HepG2 (cell line): ENCODE results near the gene HEATR1. TPM values are rescaled to one million over a fixed set of nuclear protein-coding genes. Genes with fewer than 3 reads are reported as not detected.

Experiments used
- AKAP8 ChIP-seq: sonication (generic); formaldehyde crosslinking; IDR thresholded peaks from 2 replicates; pipeline ENCODE4 v1.5.1; 2020; ENCODE audit warnings: mild to moderate bottlenecking, missing genetic modification reagents
- ARNTL ChIP-seq: sonication (generic); formaldehyde crosslinking; IDR thresholded peaks from 2 replicates; pipeline ENCODE4 v1.4.0; 2020; ENCODE audit warnings: mild to moderate bottlenecking, missing genetic modification reagents
- CBX5 ChIP-seq: sonication (generic); formaldehyde crosslinking; IDR thresholded peaks from 2 replicates; pipeline ENCODE4 v1.4.0; 2020; ENCODE audit warnings: missing genetic modification reagents, borderline replicate concordance
- FOXA3 ChIP-seq: IDR thresholded peaks from 2 replicates; pipeline ENCODE4 v1.6.1; 2016; ENCODE audit warnings: missing genetic modification reagents, missing compliant biosample characterization
- GRHL1 ChIP-seq: sonication (generic); formaldehyde crosslinking; conservative IDR thresholded peaks from 2 replicates; pipeline ENCODE4 v1.8.0; 2022; ENCODE audit warnings: missing genetic modification reagents
- GZF1 ChIP-seq: sonication (generic); formaldehyde crosslinking; IDR thresholded peaks from 2 replicates; pipeline ENCODE4 v1.5.1; 2020; ENCODE audit warnings: mild to moderate bottlenecking, missing genetic modification reagents
- HMGA1 ChIP-seq: sonication (generic); formaldehyde crosslinking; conservative IDR thresholded peaks from 2 replicates; pipeline ENCODE4 v1.4.0; 2020; ENCODE audit warnings: missing genetic modification reagents
- NFE2 ChIP-seq: sonication (generic); formaldehyde crosslinking; IDR thresholded peaks from 2 replicates; pipeline ENCODE4 v1.4.0; 2020; ENCODE audit warnings: missing genetic modification reagents
- NR2F1 ChIP-seq, 2 experiments: fragments of 450-650 bp in 1 of 2; formaldehyde crosslinking in 1 of 2; IDR thresholded peaks; 2 replicates each; pipeline versions ENCODE4 v1.5.0 to v1.6.1; 2016 to 2020; ENCODE audit warnings: mild to moderate bottlenecking in 1 of 2, missing compliant biosample characterization in 1 of 2, missing genetic modification reagents in 1 of 2, moderate library complexity in 1 of 2
- RXRB ChIP-seq: IDR thresholded peaks from 2 replicates; pipeline ENCODE4 v1.6.1; 2016; ENCODE audit warnings: borderline replicate concordance, missing genetic modification reagents, missing compliant biosample characterization
- SAP130 ChIP-seq: IDR thresholded peaks from 2 replicates; pipeline ENCODE4 v1.6.1; 2016; ENCODE audit warnings: low read depth
- STAT5B ChIP-seq: sonication (generic); formaldehyde crosslinking; IDR thresholded peaks from 2 replicates; pipeline ENCODE4 v1.4.0; 2020; ENCODE audit warnings: missing genetic modification reagents
- ZFP82 ChIP-seq: sonication (generic); formaldehyde crosslinking; IDR thresholded peaks from 2 replicates; pipeline ENCODE4 v1.5.1; 2020; ENCODE audit warnings: mild to moderate bottlenecking, missing genetic modification reagents, borderline replicate concordance
- ZIK1 ChIP-seq: sonication (generic); formaldehyde crosslinking; IDR thresholded peaks from 2 replicates; pipeline ENCODE4 v1.5.0; 2020; ENCODE audit warnings: mild to moderate bottlenecking, low read depth, missing genetic modification reagents, borderline replicate concordance
- ZNF317 ChIP-seq: sonication (generic); formaldehyde crosslinking; IDR thresholded peaks from 2 replicates; pipeline ENCODE4 v1.5.0; 2020; ENCODE audit warnings: mild to moderate bottlenecking, missing genetic modification reagents
- ZNF329 ChIP-seq: sonication (generic); formaldehyde crosslinking; IDR thresholded peaks from 2 replicates; pipeline ENCODE4 v1.9.0; 2021; ENCODE audit warnings: low read depth, mild to moderate bottlenecking, missing genetic modification reagents
- ZNF451 ChIP-seq: sonication (generic); formaldehyde crosslinking; IDR thresholded peaks from 2 replicates; pipeline ENCODE4 v1.5.0; 2020; ENCODE audit warnings: mild to moderate bottlenecking, missing genetic modification reagents
- ZNF501 ChIP-seq: sonication (generic); formaldehyde crosslinking; IDR thresholded peaks from 2 replicates; pipeline ENCODE4 v1.5.1; 2020; ENCODE audit warnings: mild to moderate bottlenecking, moderate library complexity, missing genetic modification reagents
- ZNF552 ChIP-seq: sonication (generic); formaldehyde crosslinking; IDR thresholded peaks from 2 replicates; pipeline ENCODE4 v1.9.0; 2022; ENCODE audit warnings: missing genetic modification reagents, mild to moderate bottlenecking, borderline replicate concordance
- ZNF616 ChIP-seq: sonication (generic); formaldehyde crosslinking; IDR thresholded peaks from 2 replicates; pipeline ENCODE4 v1.5.0; 2020; ENCODE audit warnings: low read depth, mild to moderate bottlenecking, missing genetic modification reagents
- ZNF652 ChIP-seq: IDR thresholded peaks from 2 replicates; pipeline ENCODE4 v1.6.1; 2016; ENCODE audit warnings: low read depth, borderline replicate concordance
- ZNF709 ChIP-seq: sonication (generic); formaldehyde crosslinking; IDR thresholded peaks from 2 replicates; pipeline ENCODE4 v1.5.0; 2020; ENCODE audit warnings: mild to moderate bottlenecking, missing genetic modification reagents
- ZSCAN29 ChIP-seq: sonication (generic); formaldehyde crosslinking; conservative IDR thresholded peaks from 2 replicates; pipeline ENCODE4 v1.4.0; 2020; ENCODE audit warnings: mild to moderate bottlenecking, missing genetic modification reagents
- polyA plus RNA-seq, 8 experiments: library from polyadenylated mRNA; depleted of rRNA in 3 of 8; stranded (reverse) in 7 of 8; unstranded in 1 of 8; fragments of >200 nt; fragmentation: Illumina TruSeq in 4 of 8; extraction: Trizol in 4 of 8; gene quantifications; 2 replicates each; pipeline versions ENCODE4 v1.2.1 to v1.2.3, GENCODE V29; 2011 to 2016; ENCODE audit warnings: low read depth in 4 of 8, missing spikeins in 1 of 8, mixed read lengths in 1 of 8; ENCODE audit not compliant: insufficient read depth in 1 of 8
- total RNA-seq, 5 experiments: library from RNA; depleted of rRNA; stranded (reverse); fragments of >200 nt; fragmentation: Illumina TruSeq; extraction: Trizol; gene quantifications; 2 replicates each; pipeline ENCODE4 v1.2.3, GENCODE V29; 2016; ENCODE audit warnings: low read depth in 1 of 5
- TF ChIP-seq, protein P1 (sequence below): sonication (generic); formaldehyde crosslinking; IDR thresholded peaks from 2 replicates; pipeline ENCODE4 v1.4.0; 2020; ENCODE audit warnings: missing genetic modification reagents

Gene HEATR1
- total and polyA plus RNA-seq, 2 of the 13 experiments (the other 11 are each of a cell fraction or from before 2014, with no cell fraction given) = 10.2 to 45.8 TPM

DNA sequence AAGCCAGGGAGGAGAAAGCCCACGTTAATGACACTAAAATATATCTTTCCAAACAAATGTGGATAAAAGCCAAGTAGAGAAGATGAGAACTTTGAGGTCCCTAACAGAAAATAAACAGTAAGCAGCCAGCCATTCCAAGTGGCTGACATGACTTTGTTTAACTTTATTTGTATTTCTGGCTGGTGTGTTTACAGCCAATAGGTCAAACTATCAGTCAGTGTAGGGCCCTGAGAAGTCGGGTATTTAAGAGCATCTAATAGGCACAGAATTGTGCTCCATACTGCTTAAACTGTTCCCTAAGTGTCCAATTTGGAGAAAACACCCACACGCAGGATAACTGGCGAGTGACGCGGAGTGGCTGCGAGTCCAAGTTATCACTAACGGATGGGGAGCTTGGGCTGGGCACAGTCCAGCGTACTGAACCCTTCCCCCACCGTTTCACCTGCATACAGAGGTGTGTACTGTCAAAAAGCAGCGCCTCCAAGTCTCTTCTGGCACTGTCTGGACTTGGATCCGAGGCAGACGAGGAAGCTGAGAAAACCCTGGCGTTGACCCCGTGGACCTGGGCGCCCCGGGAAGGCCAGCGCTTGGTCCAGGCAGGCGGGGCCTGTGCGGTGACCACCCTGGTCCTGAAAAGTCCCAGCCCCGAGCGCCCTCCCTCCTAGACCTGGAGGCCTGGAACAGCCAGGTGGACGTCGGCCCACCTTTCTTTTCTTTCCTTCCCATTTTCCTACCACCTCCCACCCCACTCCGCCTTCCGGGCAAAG lies 81.2 kb downstream of the HEATR1 start (continued):
- TF ChIP-seq, protein P1, sequence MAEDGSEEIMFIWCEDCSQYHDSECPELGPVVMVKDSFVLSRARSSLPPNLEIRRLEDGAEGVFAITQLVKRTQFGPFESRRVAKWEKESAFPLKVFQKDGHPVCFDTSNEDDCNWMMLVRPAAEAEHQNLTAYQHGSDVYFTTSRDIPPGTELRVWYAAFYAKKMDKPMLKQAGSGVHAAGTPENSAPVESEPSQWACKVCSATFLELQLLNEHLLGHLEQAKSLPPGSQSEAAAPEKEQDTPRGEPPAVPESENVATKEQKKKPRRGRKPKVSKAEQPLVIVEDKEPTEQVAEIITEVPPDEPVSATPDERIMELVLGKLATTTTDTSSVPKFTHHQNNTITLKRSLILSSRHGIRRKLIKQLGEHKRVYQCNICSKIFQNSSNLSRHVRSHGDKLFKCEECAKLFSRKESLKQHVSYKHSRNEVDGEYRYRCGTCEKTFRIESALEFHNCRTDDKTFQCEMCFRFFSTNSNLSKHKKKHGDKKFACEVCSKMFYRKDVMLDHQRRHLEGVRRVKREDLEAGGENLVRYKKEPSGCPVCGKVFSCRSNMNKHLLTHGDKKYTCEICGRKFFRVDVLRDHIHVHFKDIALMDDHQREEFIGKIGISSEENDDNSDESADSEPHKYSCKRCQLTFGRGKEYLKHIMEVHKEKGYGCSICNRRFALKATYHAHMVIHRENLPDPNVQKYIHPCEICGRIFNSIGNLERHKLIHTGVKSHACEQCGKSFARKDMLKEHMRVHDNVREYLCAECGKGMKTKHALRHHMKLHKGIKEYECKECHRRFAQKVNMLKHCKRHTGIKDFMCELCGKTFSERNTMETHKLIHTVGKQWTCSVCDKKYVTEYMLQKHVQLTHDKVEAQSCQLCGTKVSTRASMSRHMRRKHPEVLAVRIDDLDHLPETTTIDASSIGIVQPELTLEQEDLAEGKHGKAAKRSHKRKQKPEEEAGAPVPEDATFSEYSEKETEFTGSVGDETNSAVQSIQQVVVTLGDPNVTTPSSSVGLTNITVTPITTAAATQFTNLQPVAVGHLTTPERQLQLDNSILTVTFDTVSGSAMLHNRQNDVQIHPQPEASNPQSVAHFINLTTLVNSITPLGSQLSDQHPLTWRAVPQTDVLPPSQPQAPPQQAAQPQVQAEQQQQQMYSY (CRISPR knock-in tag) = 0 out of 2 replicates have a peak, but pooled peaks have one; percentile 21
- TF ChIP-seq NFE2 (no peak), RXRB (CRISPR knock-in tag) (peak; percentile 42; the same call in 1 of the 2 replicates), HMGA1 (CRISPR knock-in tag) (no peak), ZSCAN29 (no peak; the same call in 1 of the 2 replicates), ZNF329 (CRISPR knock-in tag) (0 out of 2 replicates have a peak, but pooled peaks have one; percentile 15), ZFP82 (peak; percentile 28; the same call in 1 of the 2 replicates), ZNF552 (CRISPR knock-in tag) (0 out of 2 replicates have a peak, but pooled peaks have one; percentile 4), GZF1 (CRISPR knock-in tag) (peak; percentile 24; the same call in 1 of the 2 replicates), SAP130 (CRISPR knock-in tag) (peak; percentile 54; the same call in 1 of the 2 replicates), ZNF616 (peak; percentile 45; the same call in 1 of the 2 replicates), FOXA3 (CRISPR knock-in tag) (peak; percentile 75), ZIK1 (CRISPR knock-in tag) (0 out of 2 replicates have a peak, but pooled peaks have one; percentile 51), STAT5B (no peak), GRHL1 (CRISPR knock-in tag) (no peak), ZNF451 (CRISPR knock-in tag) (no peak; the same call in 1 of the 2 replicates), ZNF317 (0 out of 2 replicates have a peak, but pooled peaks have one; percentile 50), CBX5 (CRISPR knock-in tag) (no peak), ZNF501 (CRISPR knock-in tag) (peak; percentile 23; the same call in 1 of the 2 replicates), ARNTL (CRISPR knock-in tag) (no peak), ZNF652 (CRISPR knock-in tag) (no peak), NR2F1 (CRISPR knock-in tag; IDR thresholded peaks at IDR 0.05) (peak in 1 of 2 experiments; percentile 32; a peak in 1 of 4 replicates), ZNF709 (peak; percentile 34; the same call in 1 of the 2 replicates), AKAP8 (CRISPR knock-in tag) (no peak)
